AG08395 (cell line): ENCODE measurements around the gene MYBPC1.
A peak's percentile ranks its signal among the peaks of the same experiment; 100 is the strongest.

Experiments used
- DNase-seq: peaks from one replicate; pipeline ENCODE4 v3.0.0; 2012; ENCODE audit warnings: mixed read lengths, low spot score

The MYBPC1 gene

GRCh38 chr12:101695706-101696105 lies 100.9 kb downstream of the MYBPC1 start:
- DNase-seq, result no peak

- peak; percentile 6 for DNase-seq
Observed at GRCh38 chr12:101696251-101697196, 101.8 kb downstream of the MYBPC1 start.

- DNase-seq, result peak; percentile 43
Observed at GRCh38 chr12:101697197-101697929, 102.6 kb downstream of the MYBPC1 start, which contains the start of gene CHPT1. Gene CHPT1, plus strand, starts transcription at chr12:101697640. Its CDS starts 222 bp downstream, at chr12:101697862.

GRCh38 chr12:101697930-101698799 lies 103.4 kb downstream of the MYBPC1 start:
- DNase-seq, result peak; percentile 57

- peak; percentile 7 for DNase-seq
Observed at GRCh38 chr12:101698800-101699347, 104.1 kb downstream of the MYBPC1 start.

GRCh38 chr12:101700299-101700820 lies 105.6 kb downstream of the MYBPC1 start:
- no peak for DNase-seq

- DNase-seq, result no peak
Observed at GRCh38 chr12:101703487-101703886, 108.7 kb downstream of the MYBPC1 start.

- no peak for DNase-seq
Observed at GRCh38 chr12:101706403-101706802, 111.6 kb downstream of the MYBPC1 start.

- no peak for DNase-seq
Observed at GRCh38 chr12:101707131-101707782, 112.5 kb downstream of the MYBPC1 start.

GRCh38 chr12:101710288-101710687 lies 115.5 kb downstream of the MYBPC1 start:
- DNase-seq, result no peak

GRCh38 chr12:101713059-101713682 lies 118.4 kb downstream of the MYBPC1 start:
- no peak for DNase-seq

- DNase-seq, result no peak
Observed at GRCh38 chr12:101713930-101714329, 119.2 kb downstream of the MYBPC1 start.

- DNase-seq, result no peak
Observed at GRCh38 chr12:101714877-101715444, 120.2 kb downstream of the MYBPC1 start.

- DNase-seq, result no peak
Observed at GRCh38 chr12:101719566-101719965, 124.8 kb downstream of the MYBPC1 start.

GRCh38 chr12:101720118-101720517 lies 125.3 kb downstream of the MYBPC1 start:
- no peak for DNase-seq

GRCh38 chr12:101722392-101722791 lies 127.6 kb downstream of the MYBPC1 start:
- no peak for DNase-seq

GRCh38 chr12:101727098-101727497 lies 132.3 kb downstream of the MYBPC1 start:
- no peak for DNase-seq

- no peak for DNase-seq
Observed at GRCh38 chr12:101729842-101730241, 135.1 kb downstream of the MYBPC1 start.

GRCh38 chr12:101732318-101732717 lies 137.5 kb downstream of the MYBPC1 start:
- no peak for DNase-seq

- DNase-seq, result no peak
Observed at GRCh38 chr12:101733166-101733565, 138.4 kb downstream of the MYBPC1 start.
